GM23338 (cell line): ENCODE results near the gene ECT2. TPM values are rescaled to one million over a fixed set of nuclear protein-coding genes. Genes with fewer than 3 reads are reported as not detected.

Source experiments
- ATAC-seq: fragments of 200-7000 bp; cut with Tn5 transposase; 3 replicates; pipeline ENCODE4 v1.9.1; 2020
- DNase-seq: peaks from one replicate; pipeline ENCODE4 v3.0.0-alpha.2; 2015; ENCODE audit warnings: low spot score
- H2AFZ ChIP-seq: fragments of 200-600 bp; sonication (generic); 2 replicates; pipeline ENCODE4 v1.8.0; 2016; ENCODE audit warnings: antibody characterized with exemption, mild to moderate bottlenecking, moderate library complexity
- H3F3A ChIP-seq: fragments of 200-600 bp; sonication (generic); replicated peaks from 2 replicates; pipeline ENCODE4 v1.8.0; 2017; ENCODE audit warnings: antibody characterized with exemption, mixed run types, low read depth
- H3K27ac ChIP-seq: fragments of 200-600 bp; sonication (generic); 2 replicates; pipeline ENCODE4 v1.6.1; 2016; ENCODE audit warnings: low read depth
- H3K27me3 ChIP-seq: fragments of 200-600 bp; sonication (generic); 2 replicates; pipeline ENCODE4 v1.8.0; 2016; ENCODE audit warnings: mild to moderate bottlenecking, mixed run types, moderate library complexity; ENCODE audit not compliant: insufficient read depth
- H3K36me3 ChIP-seq: fragments of 200-600 bp; sonication (generic); 2 replicates; pipeline ENCODE4 v1.8.0; 2016; ENCODE audit warnings: mild to moderate bottlenecking; ENCODE audit not compliant: insufficient read depth
- H3K4me1 ChIP-seq: fragments of 200-600 bp; sonication (generic); 2 replicates; pipeline ENCODE4 v1.8.0; 2016; ENCODE audit warnings: mild to moderate bottlenecking, moderate library complexity; ENCODE audit not compliant: insufficient read depth
- H3K4me2 ChIP-seq: fragments of 200-600 bp; sonication (generic); 2 replicates; pipeline ENCODE4 v1.7.1; 2017; ENCODE audit warnings: mixed run types
- H3K4me3 ChIP-seq: fragments of 200-600 bp; sonication (generic); 2 replicates; pipeline ENCODE4 v1.6.1; 2016; ENCODE audit warnings: mixed run types
- H3K79me2 ChIP-seq: fragments of 200-600 bp; sonication (generic); replicated peaks from 2 replicates; pipeline ENCODE4 v1.8.0; 2017; ENCODE audit warnings: mild to moderate bottlenecking; ENCODE audit not compliant: insufficient read depth
- H3K9me2 ChIP-seq: fragments of 200-600 bp; sonication (generic); 2 replicates; pipeline ENCODE4 v1.8.0; 2017; ENCODE audit not compliant: insufficient read depth
- H4K20me1 ChIP-seq: fragments of 200-600 bp; sonication (generic); replicated peaks from 2 replicates; pipeline ENCODE4 v1.8.0; 2017; ENCODE audit warnings: mild to moderate bottlenecking; ENCODE audit not compliant: insufficient read depth
- H3K27ac Mint-ChIP-seq: 2 replicates; pipeline ENCODE4 v1.8.0; 2020; ENCODE audit warnings: inconsistent platforms, mild to moderate bottlenecking, moderate library complexity, mixed read lengths
- H3K27me3 Mint-ChIP-seq: 3 replicates; pipeline ENCODE4 v1.8.0; 2022; ENCODE audit warnings: low read depth, mild to moderate bottlenecking, moderate library complexity, mixed read lengths, inconsistent platforms; ENCODE audit not compliant: insufficient read depth, poor library complexity
- H3K36me3 Mint-ChIP-seq: 3 replicates; pipeline ENCODE4 v1.8.0; 2021; ENCODE audit warnings: low read depth, mild to moderate bottlenecking, inconsistent platforms, moderate library complexity, mixed read lengths
- H3K4me1 Mint-ChIP-seq: 3 replicates; pipeline ENCODE4 v1.8.0; 2020; ENCODE audit warnings: mild to moderate bottlenecking, inconsistent platforms, mixed read lengths
- H3K4me3 Mint-ChIP-seq: 3 replicates; pipeline ENCODE4 v1.8.0; 2021; ENCODE audit warnings: moderate library complexity, mild to moderate bottlenecking, inconsistent platforms, mixed read lengths
- H3K9me3 Mint-ChIP-seq: 3 replicates; pipeline ENCODE4 v1.8.0; 2020; ENCODE audit warnings: moderate library complexity, mild to moderate bottlenecking, inconsistent platforms, mixed read lengths
- CREB1 ChIP-seq: fragments of 250-450 bp; sonication (Bioruptor Pico); IDR thresholded peaks from 2 replicates; pipeline ENCODE4 v1.5.0; 2020; ENCODE audit warnings: low read depth, mild to moderate bottlenecking, moderate library complexity
- CTCF ChIP-seq, 2 experiments: fragments of 200-600 bp in 1 of 2; sonication (generic) in 1 of 2; conservative IDR thresholded peaks; 2 replicates each; pipeline versions ENCODE4 v1.5.1 to v1.6.1; 2016 to 2017; ENCODE audit warnings: antibody characterized with exemption in 2 of 2, low read depth in 2 of 2, mild to moderate bottlenecking in 2 of 2, moderate library complexity in 1 of 2
- ETS1 ChIP-seq: IDR thresholded peaks from 2 replicates; pipeline ENCODE4 v1.6.1; 2016; ENCODE audit warnings: antibody characterized with exemption
- EZH2 ChIP-seq: fragments of 200-600 bp; sonication (generic); IDR thresholded peaks from one replicate; pipeline ENCODE4 v1.8.0; 2017; ENCODE audit warnings: antibody characterized with exemption, mild to moderate bottlenecking, low read depth; ENCODE audit not compliant: unreplicated experiment
- EZH2phosphoT487 ChIP-seq: fragments of 200-600 bp; sonication (generic); IDR thresholded peaks from one replicate; pipeline ENCODE4 v1.8.1; 2018; ENCODE audit warnings: antibody characterized with exemption; ENCODE audit not compliant: unreplicated experiment
- JUNB ChIP-seq: IDR thresholded peaks from one replicate; pipeline ENCODE4 v1.6.1; 2016; ENCODE audit warnings: antibody characterized with exemption; ENCODE audit not compliant: unreplicated experiment
- POLR2AphosphoS5 ChIP-seq: IDR thresholded peaks from 2 replicates; pipeline ENCODE4 v1.6.1; 2016; ENCODE audit warnings: antibody characterized with exemption, low read depth
- STAT1 ChIP-seq: IDR thresholded peaks from one replicate; pipeline ENCODE4 v1.6.1; 2016; ENCODE audit warnings: antibody characterized with exemption; ENCODE audit not compliant: unreplicated experiment
- ZNF331 ChIP-seq: fragments of 250-450 bp; sonication (Bioruptor Pico); IDR thresholded peaks from 2 replicates; pipeline ENCODE4 v1.5.0; 2020; ENCODE audit warnings: low read depth, mild to moderate bottlenecking, moderate library complexity
- ZNF462 ChIP-seq: fragments of 250-450 bp; sonication (Bioruptor Pico); IDR thresholded peaks from 2 replicates; pipeline ENCODE4 v1.5.0; 2020; ENCODE audit warnings: mild to moderate bottlenecking, moderate library complexity
- polyA plus RNA-seq: library from polyadenylated mRNA; unstranded; fragments of >200 nt; fragmentation: Nextera tagmentation; extraction: Ambion mirVana; gene quantifications from 2 replicates; pipeline ENCODE4 v1.2.1, GENCODE V29; 2016
- total RNA-seq: library from RNA; depleted of rRNA; stranded (reverse); fragments of >200 nt; shearing (Covaris generic); gene quantifications from 2 replicates; pipeline ENCODE4 v1.2.3, GENCODE V29; 2014

The ECT2 gene
- total and polyA plus RNA-seq, 2 experiments from 2014 or later = 102 to 111 TPM

- TF ChIP-seq ZNF462 (CRISPR knock-in tag) = no peak
- no peak for TF ChIP-seq JUNB
Observed at GRCh38 chr3:172848910-172849309, 98.4 kb downstream of the ECT2 start (continued).

GRCh38 chr3:172853005-172853404 is 102.5 kb downstream of the ECT2 start:
- H3F3A ChIP-seq = no peaks in the 10 kb centered on the region
- no peak overlapping the region for H3K27ac ChIP-seq
- no peak for DNase-seq
- peaks cover 16% of the 10 kb centered on the region for H3K27me3 Mint-ChIP-seq
- H2AFZ ChIP-seq = no peak overlapping the region
- H3K36me3 Mint-ChIP-seq = no peaks in the 10 kb centered on the region
- peaks cover 32% of the 10 kb centered on the region for H3K4me1 ChIP-seq
- H3K4me3 ChIP-seq = no peak overlapping the region
- H3K9me2 ChIP-seq = no peaks in the 10 kb centered on the region
- H3K4me3 Mint-ChIP-seq = no peak overlapping the region
- H3K4me1 Mint-ChIP-seq = peaks cover 7% of the 10 kb centered on the region; the same call in 2 of the 3 replicates
- H3K4me2 ChIP-seq = peak overlapping the region; percentile 67
- no peak for ATAC-seq
- H4K20me1 ChIP-seq = no peaks in the 10 kb centered on the region
- H3K27ac Mint-ChIP-seq = no peak overlapping the region
- no peaks in the 10 kb centered on the region for H3K79me2 ChIP-seq
- peaks cover 29% of the 10 kb centered on the region for H3K27me3 ChIP-seq
- H3K9me3 Mint-ChIP-seq = no peaks in the 10 kb centered on the region
- no peaks in the 10 kb centered on the region for H3K36me3 ChIP-seq
- TF ChIP-seq POLR2AphosphoS5 = no peak
- no peak for TF ChIP-seq JUNB
- no peak for TF ChIP-seq CTCF (conservative IDR thresholded peaks at IDR 0.05; ENCODE audit: low read depth in 2 of 2)
- no peak for TF ChIP-seq ETS1
- no peak for TF ChIP-seq ZNF331
- TF ChIP-seq EZH2 = no peak
- no peak for TF ChIP-seq STAT1
- no peak for TF ChIP-seq CREB1 (CRISPR knock-in tag)
- no peak for TF ChIP-seq EZH2phosphoT487
